Fibroblast of skin of right biceps (primary cell): ENCODE data around the gene BTBD16.

Source experiments
- DNase-seq: peaks from one replicate; pipeline ENCODE4 v3.0.0-alpha.2; 2013

Gene BTBD16

GRCh38 chr10:122276611-122277208, 5.6 kb downstream of the BTBD16 start:
- peak; percentile 49 for DNase-seq

- no peak for DNase-seq
Measured at GRCh38 chr10:122277526-122278136, 6.5 kb downstream of the BTBD16 start.

GRCh38 chr10:122279725-122280141, 8.6 kb downstream of the BTBD16 start:
- DNase-seq, result peak; percentile 40

- DNase-seq, result no peak
Measured at GRCh38 chr10:122280156-122280555, 9.1 kb downstream of the BTBD16 start.

- DNase-seq, result no peak
Measured at GRCh38 chr10:122281018-122281626, 10.0 kb downstream of the BTBD16 start.

GRCh38 chr10:122281751-122282150, 10.7 kb downstream of the BTBD16 start:
- no peak for DNase-seq

- peak; percentile 32 for DNase-seq
Measured at GRCh38 chr10:122282253-122282671, 11.2 kb downstream of the BTBD16 start.

- DNase-seq, result no peak
Measured at GRCh38 chr10:122282909-122283308, 11.8 kb downstream of the BTBD16 start.

- no peak for DNase-seq
Measured at GRCh38 chr10:122285506-122286444, 14.7 kb downstream of the BTBD16 start.

- peak; percentile 80 for DNase-seq
Measured at GRCh38 chr10:122286867-122287266, 15.8 kb downstream of the BTBD16 start.

- DNase-seq, result no peak
Measured at GRCh38 chr10:122287570-122287969, 16.5 kb downstream of the BTBD16 start.

GRCh38 chr10:122288262-122288661, 17.2 kb downstream of the BTBD16 start:
- no peak for DNase-seq

GRCh38 chr10:122288917-122289316, 17.8 kb downstream of the BTBD16 start:
- DNase-seq, result no peak

GRCh38 chr10:122290334-122290733, 19.2 kb downstream of the BTBD16 start:
- DNase-seq, result peak; percentile 17

- DNase-seq, result no peak
Measured at GRCh38 chr10:122290833-122291532, 19.9 kb downstream of the BTBD16 start.

GRCh38 chr10:122291739-122292138, 20.6 kb downstream of the BTBD16 start:
- DNase-seq, result no peak

- DNase-seq, result no peak
Measured at GRCh38 chr10:122292376-122292775, 21.3 kb downstream of the BTBD16 start.

- no peak for DNase-seq
Measured at GRCh38 chr10:122293156-122293960, 22.3 kb downstream of the BTBD16 start.

GRCh38 chr10:122293961-122294380, 22.9 kb downstream of the BTBD16 start:
- peak; percentile 10 for DNase-seq

- DNase-seq, result no peak
Measured at GRCh38 chr10:122294511-122295450, 23.7 kb downstream of the BTBD16 start.

GRCh38 chr10:122295451-122295809, 24.3 kb downstream of the BTBD16 start:
- DNase-seq, result no peak
